Measurements from ENCODE around the gene LGALS4.

DNA sequence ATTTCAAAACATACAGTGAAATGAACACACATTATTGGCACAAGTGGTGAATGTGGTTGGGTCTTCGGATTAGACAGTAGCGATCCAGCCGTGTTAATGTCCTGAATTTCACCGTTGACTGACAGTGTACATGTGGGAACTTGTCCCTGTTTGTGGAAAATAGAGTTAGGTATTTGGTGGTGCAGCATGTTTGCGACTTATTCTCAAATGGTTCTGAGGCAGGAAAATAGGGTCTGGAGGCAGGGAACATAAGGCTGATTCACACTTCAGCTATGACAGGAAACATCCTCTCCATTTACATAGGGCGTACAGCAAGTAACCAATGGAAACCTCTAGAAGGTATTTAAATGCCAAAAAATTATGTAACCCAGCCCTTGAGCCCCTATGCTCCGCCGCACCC lies 19.6 kb downstream of the LGALS4 start:
- TF ChIP-seq EZH2 (IDR thresholded peaks at IDR 0.05; ENCODE audit: insufficient read depth, poor library complexity, severe bottlenecking) (no peak), EZH2phosphoT487 (IDR thresholded peaks at IDR 0.05; ENCODE audit: insufficient read depth, low read depth) (no peak)
